Stomach (tissue), 9 donors: ENCODE measurements around the gene XRN1. TPM values are rescaled to one million over a fixed set of nuclear protein-coding genes. Genes with fewer than 3 reads are reported as not detected.

Experiments used
- DNase-seq, 2 donors: peaks; one replicate each; pipeline versions ENCODE4 v3.0.0 to v3.0.0-alpha.2; 2013 to 2019
- H3K27ac ChIP-seq, 5 donors: fragments of 200-600 bp in 4 of 5; sonication (generic) in 4 of 5; one replicate each; pipeline ENCODE4 v1.5.1; 2013 to 2019; ENCODE audit warnings: mild to moderate bottlenecking in 1 of 5, moderate library complexity in 1 of 5
- H3K27me3 ChIP-seq, 3 donors: fragments of 200-600 bp; sonication (generic); one replicate each; pipeline ENCODE4 v1.5.1; 2017 to 2019; ENCODE audit warnings: mixed run types in 1 of 3
- H3K36me3 ChIP-seq, 4 donors: fragments of 200-600 bp; sonication (generic); 1 replicate in 3 of 4; 2 replicates in 1 of 4; pipeline ENCODE4 v1.5.1; 2016 to 2019
- H3K4me1 ChIP-seq, 4 donors: fragments of 200-600 bp; sonication (generic); one replicate each; pipeline ENCODE4 v1.5.1; 2016 to 2019
- H3K4me3 ChIP-seq, 4 donors: fragments of 200-600 bp; sonication (generic) in 3 of 4; one replicate each; pipeline ENCODE4 v1.5.1; 2016 to 2019; ENCODE audit warnings: mild to moderate bottlenecking in 1 of 4
- H3K9me3 ChIP-seq, 4 donors: fragments of 200-600 bp; sonication (generic); one replicate each; pipeline ENCODE4 v1.5.1; 2016 to 2019
- CTCF ChIP-seq, 7 experiments: fragments of 450-650 bp in 4 of 7; fragments of 200-600 bp in 3 of 7; sonication (generic) in 3 of 7; IDR thresholded peaks; one replicate each; pipeline ENCODE4 v1.5.1; 2016 to 2019; ENCODE audit warnings: antibody characterized with exemption in 7 of 7, control low read depth in 2 of 7, mild to moderate bottlenecking in 1 of 7
- EP300 ChIP-seq: sonication (generic); formaldehyde crosslinking; IDR thresholded peaks from one replicate; pipeline ENCODE4 v1.6.1; 2017; ENCODE audit warnings: antibody characterized with exemption
- POLR2A ChIP-seq, 4 donors: fragments of 450-650 bp; IDR thresholded peaks; one replicate each; pipeline ENCODE4 v1.6.1; 2016; ENCODE audit warnings: antibody characterized with exemption in 4 of 4, control low read depth in 2 of 4, mild to moderate bottlenecking in 1 of 4, moderate library complexity in 1 of 4
- POLR2AphosphoS5 ChIP-seq, 3 donors: sonication (generic); formaldehyde crosslinking; IDR thresholded peaks; one replicate each; pipeline ENCODE4 v1.6.1; 2016; ENCODE audit warnings: antibody characterized with exemption in 3 of 3
- WGBS, 5 donors: extraction: QIAGEN DNeasy Blood & Tissue Kit in 3 of 5; methylation state at CpG; one replicate each; pipeline versions ENCODE4 v1.1.5 to v1.1.7; 2013 to 2018; 5-methylcytosine and 5-hydroxymethylcytosine counted together
- intact Hi-C: fragments of 100-400 bp; cut with DNase I; formaldehyde crosslinking; loops from one replicate; pipeline ENCODE4 v1.15.1; 2023; ENCODE audit warnings: low total_unique reads
- polyA plus RNA-seq, 3 donors: library from polyadenylated mRNA; stranded (reverse); fragments of 200-250 nt; gene quantifications; one replicate each; pipeline ENCODE4 v1.2.3, GENCODE V29; 2013
- total RNA-seq, 5 donors: library from RNA; depleted of rRNA; stranded (reverse); fragments of >200 nt; gene quantifications; one replicate each; pipeline versions ENCODE4 v1.1.0 to v1.2.3, GENCODE V29; 2014 to 2016
- donor health status: healthy with polysubstance abuse.
- donor health status: Bipolar disorder and iron deficiency.
- donor health status: healthy.

XRN1 gene
- total and polyA plus RNA-seq, 8 donors = 2.3 to 122 (median 25.9) TPM

- H3K27ac ChIP-seq = no peak overlapping the region
- 52 to 58% (median 54%) methylated on average over 2 of the region's 2 CpGs for WGBS, 5 donors
- no peak for TF ChIP-seq POLR2AphosphoS5 (IDR thresholded peaks at IDR 0.05)
- peak in 1 of 2 donors; percentile 38 for DNase-seq
- H3K9me3 ChIP-seq = peaks cover 0 to 14% (median 8%) of the 10 kb centered on the region in 4 donors
- H3K36me3 ChIP-seq = no peaks in the 10 kb centered on the region
- H3K4me1 ChIP-seq = peaks cover 0 to 4% (median under 1%) of the 10 kb centered on the region in 4 donors
- intact Hi-C loops = loop anchor here (10.0 kb wide), 2 partner anchors 160 to 320 kb away; no protein-coding TSS in a partner anchor
- H3K27me3 ChIP-seq = no peaks in the 10 kb centered on the region
- no peak overlapping the region for H3K4me3 ChIP-seq
These were observed 162.7 kb downstream of the XRN1 start for GRCh38 chr3:142285083-142285517.

DNA sequence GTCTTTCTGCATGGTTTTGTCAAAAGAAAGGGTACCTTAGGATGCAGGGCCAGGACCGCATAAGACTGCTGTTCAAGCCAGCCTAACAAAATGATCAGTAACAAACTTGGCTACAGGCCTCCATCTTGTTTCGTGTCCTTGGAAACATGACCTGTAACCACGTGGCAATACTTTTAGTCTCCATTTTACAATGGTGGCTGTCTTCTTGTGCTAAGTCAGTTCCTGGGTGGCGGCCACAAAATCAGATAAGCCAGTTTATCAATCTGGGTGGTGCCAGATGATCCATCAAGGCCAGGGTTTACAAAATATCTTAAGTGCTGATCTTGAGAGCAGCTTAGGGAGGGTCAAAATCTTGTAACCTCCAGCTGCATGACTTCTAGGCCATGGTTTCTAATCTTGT lies 165.3 kb downstream of the XRN1 start:
- Histone ChIP-seq H3K36me3 (no peaks in the 10 kb centered on the region), H3K9me3 (peaks cover 0 to under 1% (median 0%) of the 10 kb centered on the region in 4 donors), H3K4me1 (peaks cover 0 to 7% (median 2%) of the 10 kb centered on the region in 4 donors), H3K27me3 (no peaks in the 10 kb centered on the region), H3K27ac (no peak overlapping the region), H3K4me3 (no peak overlapping the region)
- intact Hi-C loops = loop anchor here (10.0 kb wide), 2 partner anchors 158 to 318 kb away; no protein-coding TSS in a partner anchor
- DNase-seq = no peak
- TF ChIP-seq CTCF (IDR thresholded peaks at IDR 0.05) (no peak), POLR2AphosphoS5 (IDR thresholded peaks at IDR 0.05) (no peak), EP300 (no peak), POLR2A (IDR thresholded peaks at IDR 0.05) (no peak)
- 77 to 83% (median 80%) methylated on average over 4 of the region's 4 CpGs for WGBS, 5 donors

- Histone ChIP-seq H3K4me3 (no peak overlapping the region), H3K4me1 (peaks cover 0 to 7% (median 0%) of the 10 kb centered on the region in 4 donors), H3K9me3 (no peaks in the 10 kb centered on the region), H3K27me3 (no peaks in the 10 kb centered on the region), H3K36me3 (no peaks in the 10 kb centered on the region), H3K27ac (no peak overlapping the region)
- intact Hi-C loops = loop anchor here (10.0 kb wide), 2 partner anchors 157 to 317 kb away; no protein-coding TSS in a partner anchor
- no peak for DNase-seq
- WGBS, 5 donors = 43 to 63% (median 55%) methylated on average over 1 of the region's 1 CpG
- TF ChIP-seq POLR2A (IDR thresholded peaks at IDR 0.05) (no peak), EP300 (no peak)
These were observed 166.4 kb downstream of the XRN1 start for GRCh38 chr3:142281474-142281873.

DNA sequence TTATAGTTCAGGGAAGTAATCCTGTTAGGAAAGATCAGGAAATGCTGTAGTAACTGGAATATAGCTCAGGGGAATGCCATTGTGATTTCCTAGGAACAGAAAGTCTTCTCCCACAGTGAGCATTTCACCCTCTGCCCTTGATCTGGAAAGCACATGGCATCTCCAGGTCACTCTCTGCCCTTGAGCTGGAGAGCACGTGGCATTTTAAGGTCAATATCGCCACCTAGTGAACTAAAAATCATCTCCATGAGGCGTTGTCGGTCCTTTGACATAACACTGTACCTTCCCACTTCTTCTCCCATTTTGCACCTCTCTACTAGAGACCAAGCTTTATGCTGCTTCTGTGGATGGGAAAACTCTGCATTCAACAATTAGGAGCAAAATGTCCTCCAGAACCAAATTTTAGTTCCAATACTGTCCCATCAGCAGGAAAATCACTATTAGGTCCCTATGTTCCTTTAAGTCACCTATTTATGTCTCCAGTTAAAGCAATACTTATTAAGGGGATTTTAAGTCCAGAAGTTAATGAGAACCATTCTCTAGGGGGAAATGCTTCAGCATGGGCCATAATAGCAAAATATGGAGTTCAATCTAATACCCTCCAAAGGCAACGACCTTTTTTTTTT lies 167.8 kb downstream of the XRN1 start:
- peak; percentile 41 to 89 for DNase-seq
- intact Hi-C loops = loop anchor here (10.0 kb wide), 2 partner anchors 155 to 315 kb away; no protein-coding TSS in a partner anchor
- H3K27me3 ChIP-seq = no peaks in the 10 kb centered on the region
- TF ChIP-seq EP300 (no peak), POLR2A (IDR thresholded peaks at IDR 0.05) (no peak), CTCF (IDR thresholded peaks at IDR 0.05) (peak in 5 of 7 experiments; percentile 39 to 79 (median 55)), POLR2AphosphoS5 (IDR thresholded peaks at IDR 0.05) (peak in 1 of 3 donors; percentile 69)
- no peaks in the 10 kb centered on the region for H3K36me3 ChIP-seq
- WGBS, 5 donors = 17 to 20% (median 19%) methylated on average over 5 of the region's 5 CpGs
- H3K9me3 ChIP-seq = no peaks in the 10 kb centered on the region
- no peak overlapping the region for H3K4me3 ChIP-seq
- H3K27ac ChIP-seq = no peak overlapping the region
- H3K4me1 ChIP-seq = peaks cover 0 to 7% (median 0%) of the 10 kb centered on the region in 4 donors

DNA sequence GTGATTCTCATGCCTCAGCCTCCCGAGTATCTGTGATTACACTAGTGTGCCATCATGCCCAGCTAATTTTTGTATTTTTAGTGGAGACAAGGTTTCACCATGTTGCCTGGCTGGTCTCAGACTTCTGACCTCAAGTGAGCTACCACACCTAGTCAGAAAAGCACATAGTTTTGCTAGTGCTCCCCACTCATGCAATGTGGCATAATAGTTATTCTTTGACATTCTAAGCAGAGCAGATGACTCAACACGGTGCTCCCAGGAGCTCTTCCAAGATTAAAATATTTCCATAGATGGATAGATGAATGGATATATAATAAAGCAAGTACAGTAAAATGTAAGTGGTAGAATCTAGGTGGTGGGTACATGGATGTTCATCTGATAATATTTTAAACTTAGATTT lies 169.4 kb downstream of the XRN1 start:
- no peak overlapping the region for H3K4me3 ChIP-seq

More for the DNA sequence above, 169.4 kb downstream of the XRN1 start:
- DNase-seq = no peak
- no peak overlapping the region for H3K27ac ChIP-seq
- no peaks in the 10 kb centered on the region for H3K36me3 ChIP-seq
- TF ChIP-seq EP300 (no peak), CTCF (IDR thresholded peaks at IDR 0.05) (no peak), POLR2A (IDR thresholded peaks at IDR 0.05) (no peak), POLR2AphosphoS5 (IDR thresholded peaks at IDR 0.05) (no peak)
- peaks cover 0 to 7% (median 0%) of the 10 kb centered on the region in 4 donors for H3K4me1 ChIP-seq
- intact Hi-C loops = no loop called here
- no peaks in the 10 kb centered on the region for H3K9me3 ChIP-seq
- 77 to 83% (median 81%) methylated on average over 2 of the region's 2 CpGs for WGBS, 5 donors
- H3K27me3 ChIP-seq = no peaks in the 10 kb centered on the region
